ENCODE measurements around the gene SOBP.

The SOBP gene

DNA sequence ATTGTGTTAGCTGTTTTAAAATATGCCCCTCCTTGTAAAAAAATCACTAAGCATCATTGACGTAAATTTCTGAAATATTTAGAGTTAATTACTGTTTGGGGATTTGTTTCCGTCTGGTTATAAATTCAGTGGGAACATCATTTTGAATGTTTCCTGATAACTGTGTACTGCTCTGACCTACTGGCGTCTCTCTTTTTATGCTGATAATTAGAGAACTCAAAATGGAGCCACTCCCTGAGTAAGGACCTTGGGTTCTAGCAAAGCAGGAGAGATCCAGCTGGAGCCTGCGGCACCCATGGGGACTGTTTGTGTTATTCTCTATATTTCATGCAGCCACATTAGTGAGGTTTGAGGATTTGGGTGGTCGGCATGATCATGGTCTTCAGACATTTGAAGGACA lies 124.9 kb downstream of the SOBP start:
- no peak for DNase-seq (ENCODE audit: low read depth, low spot score)

DNA sequence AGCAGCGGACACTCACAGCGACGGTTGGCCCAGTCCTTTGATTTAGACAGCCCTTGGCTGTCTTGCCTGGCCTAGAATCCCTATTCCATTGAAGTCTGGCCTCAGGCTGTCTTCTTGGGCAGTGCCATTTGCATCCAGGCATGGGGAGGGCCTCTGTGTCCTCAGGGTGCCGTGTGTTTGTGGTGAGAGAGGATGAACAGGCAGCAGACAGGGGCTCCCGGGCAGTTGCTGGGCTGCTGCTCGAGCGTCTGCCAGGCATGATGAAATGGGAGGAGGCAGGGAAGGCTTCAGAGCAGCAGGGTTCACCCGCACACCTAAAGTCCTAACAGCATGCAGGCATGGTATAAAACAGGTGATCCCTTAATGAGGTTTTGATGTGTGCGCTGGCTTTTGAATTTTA lies 126.9 kb downstream of the SOBP start:
- no peak for DNase-seq (ENCODE audit: low read depth, low spot score)

DNA sequence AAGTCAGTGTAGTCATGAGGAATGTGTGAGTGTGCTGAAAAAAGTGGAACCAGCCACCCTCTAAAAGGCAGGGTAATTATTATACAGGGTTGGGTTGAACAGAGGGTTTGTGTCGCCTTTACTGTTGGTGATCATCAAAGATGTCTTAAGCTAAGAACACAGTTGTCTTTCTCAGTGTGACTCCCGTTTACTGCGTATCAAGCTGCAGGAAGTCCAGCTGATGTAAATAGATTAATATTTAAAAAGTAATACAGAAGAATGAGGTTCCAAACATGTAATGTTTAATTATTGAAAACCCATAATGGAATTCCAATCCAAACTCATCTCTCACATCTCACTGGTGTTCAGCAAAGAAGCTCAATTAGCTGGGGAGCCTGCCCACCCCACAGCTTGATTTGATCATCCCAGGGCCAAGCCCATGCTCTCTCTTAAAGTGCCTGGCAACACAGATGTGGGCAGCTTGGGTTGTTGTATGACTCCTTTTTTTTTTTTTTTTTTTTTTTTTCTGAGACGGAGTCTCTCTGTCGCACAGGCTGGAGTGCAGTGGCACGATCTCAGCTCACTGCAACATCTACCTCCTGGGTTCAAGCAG lies 127.5 kb downstream of the SOBP start:
- DNase-seq (ENCODE audit: low read depth, low spot score), result no peak

DNA sequence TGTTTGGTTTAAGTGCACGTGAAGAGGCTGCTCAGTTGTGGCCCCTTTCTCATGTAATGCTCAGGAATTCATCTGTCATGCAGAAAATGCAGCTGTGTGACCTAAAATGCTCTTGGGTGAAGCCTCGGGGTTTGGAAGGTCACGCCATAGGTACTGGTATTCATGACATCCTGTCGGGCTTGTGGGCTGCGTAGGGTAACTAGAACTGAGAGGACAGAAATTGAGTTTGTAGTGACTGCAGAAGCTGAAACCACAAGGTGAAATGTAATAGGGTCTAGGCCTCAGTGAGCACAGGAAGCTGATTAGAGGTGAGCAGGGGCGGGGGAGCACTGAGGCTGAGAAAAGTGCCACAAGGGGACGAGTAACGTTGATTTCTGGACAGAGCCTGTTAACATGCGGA lies 128.8 kb downstream of the SOBP start:
- no peak for DNase-seq (ENCODE audit: low read depth, low spot score)

DNA sequence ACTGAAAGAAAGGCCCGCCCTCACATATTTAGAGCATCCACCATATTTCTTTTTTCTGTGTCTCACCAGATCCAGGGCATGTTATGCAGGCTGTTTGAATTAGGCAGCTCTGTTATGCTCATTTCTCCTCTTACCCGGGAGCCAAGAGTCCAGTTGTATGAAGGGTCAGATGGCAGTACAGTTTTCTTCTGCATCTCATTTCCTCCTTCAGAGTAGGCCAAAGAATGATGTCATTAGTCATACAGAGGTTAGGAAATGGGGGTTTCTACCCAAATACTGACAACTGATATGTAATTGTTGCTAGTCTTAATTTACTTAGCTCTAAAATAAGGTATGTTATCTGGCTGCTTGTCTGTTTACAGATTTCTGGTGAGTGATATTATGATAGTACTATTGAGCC lies 130.8 kb downstream of the SOBP start:
- no peak for DNase-seq (ENCODE audit: low read depth, low spot score)

DNA sequence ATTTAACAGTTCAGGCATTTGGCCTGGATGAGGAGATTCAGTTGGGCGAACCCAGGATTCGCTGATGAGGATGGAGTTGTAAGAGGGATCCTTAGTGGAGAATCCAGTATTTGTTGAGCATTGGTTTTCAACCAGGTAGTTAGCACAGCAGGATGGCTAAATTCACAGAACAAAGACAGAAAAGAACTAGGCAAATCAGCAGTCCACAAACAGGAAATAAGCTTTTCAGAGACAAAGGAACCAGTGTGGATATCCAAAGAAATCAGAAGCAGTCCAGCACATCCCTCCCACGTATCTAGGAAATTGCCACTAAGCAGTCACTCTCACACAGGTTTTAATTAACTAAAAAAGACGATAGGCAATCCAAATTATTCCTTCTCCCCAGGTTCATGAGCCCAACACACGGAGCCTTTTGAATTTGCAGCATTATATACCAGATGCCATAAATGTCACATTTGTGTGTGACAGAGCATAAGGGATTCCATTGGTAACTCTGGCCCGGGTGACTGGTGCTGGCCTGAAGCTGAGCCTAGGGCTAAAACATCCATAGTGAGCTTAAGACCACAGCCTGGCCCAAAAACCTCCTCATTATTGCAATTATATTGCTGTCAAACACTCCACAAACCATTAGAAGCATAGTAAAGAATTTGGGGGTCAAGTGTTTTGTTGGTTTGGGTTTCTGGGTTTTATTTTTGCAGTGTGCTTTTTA lies 131.5 kb downstream of the SOBP start:
- DNase-seq (ENCODE audit: low read depth, low spot score), result no peak

DNA sequence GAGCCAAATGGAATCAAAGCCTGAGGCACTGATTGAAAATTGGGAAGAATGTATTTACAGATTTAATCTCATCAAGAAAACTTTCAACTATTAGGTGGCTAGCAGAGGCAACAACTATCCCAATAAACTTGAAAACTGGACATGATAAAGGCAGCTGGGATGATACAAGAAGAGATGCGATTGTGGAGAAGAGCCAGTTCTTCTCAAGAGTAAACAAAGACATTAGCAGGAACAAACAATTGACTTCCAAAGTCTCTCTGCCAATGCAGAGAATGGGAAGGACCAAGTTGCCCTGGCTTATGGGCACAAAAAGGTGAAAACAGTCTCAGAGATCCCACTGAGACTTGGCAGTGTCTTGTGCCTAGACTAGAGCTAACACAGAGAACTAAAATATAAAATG lies 132.4 kb downstream of the SOBP start:
- DNase-seq (ENCODE audit: low read depth, low spot score), result no peak

DNA sequence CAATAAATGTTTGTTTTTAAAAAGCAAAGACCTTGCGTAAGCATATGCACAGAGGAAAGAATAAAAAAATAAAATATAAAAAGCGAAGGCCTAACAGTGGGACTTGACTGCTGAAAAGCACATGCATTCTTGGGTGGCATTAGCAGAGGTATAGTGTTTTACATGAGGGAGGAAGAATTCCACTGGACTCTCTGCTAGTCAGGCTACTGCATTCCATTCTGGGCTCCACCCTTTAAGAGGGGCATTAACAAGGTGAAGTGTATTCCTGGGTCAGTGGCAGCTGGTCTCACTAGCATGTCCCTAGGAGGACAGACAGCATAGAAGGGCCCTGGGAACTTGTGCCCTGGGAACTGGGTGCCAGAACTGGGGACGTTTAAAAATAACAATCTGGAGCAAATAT lies 134.1 kb downstream of the SOBP start:
- DNase-seq (ENCODE audit: low read depth, low spot score), result no peak

DNA sequence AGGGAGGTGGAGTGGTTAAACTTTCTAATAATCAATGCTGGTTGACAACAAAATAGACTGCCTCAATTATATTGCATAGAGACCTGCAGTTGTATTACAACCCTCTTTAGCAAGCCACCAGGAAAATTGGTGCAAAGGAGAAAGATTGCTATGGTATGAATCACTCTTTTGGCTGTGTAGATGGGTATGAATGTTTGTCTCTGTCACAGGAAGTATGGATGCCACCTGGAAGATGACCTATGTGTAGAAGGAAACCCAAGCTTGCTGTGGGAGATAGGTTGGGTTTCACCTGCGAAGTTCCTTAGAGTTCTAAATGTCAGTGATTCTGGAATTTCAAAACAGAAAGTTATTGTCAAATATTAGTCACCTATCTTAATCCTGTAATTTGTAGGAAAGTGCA lies 134.6 kb downstream of the SOBP start:
- DNase-seq (ENCODE audit: low read depth, low spot score), result no peak

DNA sequence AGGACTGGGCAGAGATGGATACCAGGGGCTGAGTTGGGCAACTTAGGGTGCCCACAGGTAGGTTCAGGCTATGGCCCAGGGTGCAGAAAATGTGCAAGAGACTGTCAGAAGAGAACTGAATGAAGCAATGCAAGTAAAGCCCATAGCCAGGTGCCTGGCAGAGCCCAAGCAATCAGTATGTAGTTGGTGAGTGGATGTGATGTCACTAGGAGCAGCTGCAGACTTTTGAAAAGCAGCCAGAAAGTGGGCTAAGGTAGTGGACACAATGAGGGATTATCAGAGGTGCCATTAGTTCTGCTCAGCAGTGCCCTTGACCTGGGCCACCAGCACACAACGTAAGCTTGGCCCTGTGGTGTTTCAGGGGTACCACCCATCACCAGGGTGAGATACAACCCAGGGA lies 135.3 kb downstream of the SOBP start:
- no peak for DNase-seq (ENCODE audit: low read depth, low spot score)

DNA sequence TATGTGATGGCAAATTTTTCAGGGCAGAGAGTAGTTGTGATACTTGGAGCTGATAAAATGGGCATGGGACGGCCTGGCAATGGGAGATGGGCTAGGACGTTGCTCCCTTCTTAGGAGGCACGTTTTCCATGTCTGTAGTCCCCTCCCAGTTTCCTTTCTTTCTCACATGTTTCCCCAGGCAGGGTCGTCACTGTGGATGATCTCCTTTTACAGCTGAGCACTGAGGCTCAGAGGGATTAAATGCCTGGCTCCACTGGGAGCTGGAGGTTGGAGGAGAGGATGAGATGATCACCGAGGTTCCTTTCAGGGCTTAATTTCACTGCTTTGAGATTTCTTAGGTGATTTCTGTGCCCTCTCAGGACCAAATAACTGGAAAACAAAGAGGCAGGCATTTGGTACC lies 136.7 kb downstream of the SOBP start:
- DNase-seq (ENCODE audit: low read depth, low spot score), result no peak

DNA sequence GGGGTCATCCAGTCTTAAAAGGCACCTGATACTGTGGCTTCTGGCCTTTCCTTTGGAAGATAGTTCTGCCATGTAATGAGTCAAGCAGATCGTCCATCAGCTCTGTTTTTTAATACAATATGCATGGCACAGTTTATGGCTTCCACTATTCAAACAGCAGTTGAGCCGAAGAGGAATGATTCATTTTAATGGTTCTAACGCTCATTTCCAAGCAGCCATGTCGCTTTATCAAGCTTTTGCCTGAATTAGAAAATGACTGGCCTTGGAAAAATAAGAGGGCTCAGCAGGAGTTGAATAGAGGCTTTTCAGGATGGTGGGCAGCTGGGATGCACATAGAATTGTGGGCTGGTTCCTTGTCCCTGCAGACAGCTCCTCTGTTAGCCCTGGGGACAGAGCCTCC lies 138.1 kb downstream of the SOBP start:
- DNase-seq (ENCODE audit: low read depth, low spot score), result no peak

DNA sequence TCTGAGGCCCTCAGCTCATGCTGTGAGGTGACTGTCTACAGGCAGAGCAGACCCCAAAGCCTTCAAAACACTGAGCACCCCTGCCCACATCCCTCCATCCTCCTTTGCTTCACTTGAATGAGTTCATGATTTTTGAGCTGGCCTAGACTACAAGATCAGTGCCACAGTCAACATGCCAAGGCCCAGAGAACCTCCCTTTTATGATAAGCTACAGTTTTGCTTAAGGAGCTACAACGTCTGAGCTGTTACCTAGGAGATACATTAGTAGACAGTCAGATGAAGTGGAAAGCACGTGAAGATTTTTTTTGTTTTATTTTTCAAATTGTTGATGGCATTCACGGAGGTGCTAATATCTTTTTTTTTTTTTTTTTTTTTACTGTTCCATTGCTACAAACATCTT lies 139.0 kb downstream of the SOBP start:
- no peak for DNase-seq (ENCODE audit: low read depth, low spot score)

DNA sequence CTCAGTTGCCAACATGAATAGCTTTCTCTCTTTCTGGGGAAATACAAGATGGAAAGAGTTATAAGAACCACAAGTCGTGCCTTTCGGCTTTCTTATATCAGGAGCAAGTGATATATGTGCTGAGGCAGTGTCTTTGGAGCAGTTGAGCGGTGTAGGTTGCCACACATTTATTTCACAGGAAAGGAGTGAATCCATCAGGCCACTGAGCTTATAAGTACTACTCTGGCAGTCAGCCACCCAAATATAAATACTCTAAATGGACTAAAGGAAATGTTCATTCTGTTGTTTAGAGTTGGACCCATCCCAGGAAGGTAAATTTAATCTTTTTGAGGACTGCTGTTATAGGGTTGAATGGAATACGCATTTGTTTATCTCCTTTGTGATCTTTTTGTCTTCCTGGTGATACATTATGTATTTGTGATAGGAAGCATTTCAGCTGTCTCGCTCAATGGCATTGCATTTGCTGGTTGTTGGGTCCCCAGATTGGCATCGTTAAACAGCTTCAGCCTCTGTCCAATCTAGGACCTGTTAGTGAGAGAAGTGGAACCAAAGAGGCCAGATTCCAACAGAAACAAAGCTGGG lies 139.7 kb downstream of the SOBP start:
- no peak for DNase-seq (ENCODE audit: low read depth, low spot score)

DNA sequence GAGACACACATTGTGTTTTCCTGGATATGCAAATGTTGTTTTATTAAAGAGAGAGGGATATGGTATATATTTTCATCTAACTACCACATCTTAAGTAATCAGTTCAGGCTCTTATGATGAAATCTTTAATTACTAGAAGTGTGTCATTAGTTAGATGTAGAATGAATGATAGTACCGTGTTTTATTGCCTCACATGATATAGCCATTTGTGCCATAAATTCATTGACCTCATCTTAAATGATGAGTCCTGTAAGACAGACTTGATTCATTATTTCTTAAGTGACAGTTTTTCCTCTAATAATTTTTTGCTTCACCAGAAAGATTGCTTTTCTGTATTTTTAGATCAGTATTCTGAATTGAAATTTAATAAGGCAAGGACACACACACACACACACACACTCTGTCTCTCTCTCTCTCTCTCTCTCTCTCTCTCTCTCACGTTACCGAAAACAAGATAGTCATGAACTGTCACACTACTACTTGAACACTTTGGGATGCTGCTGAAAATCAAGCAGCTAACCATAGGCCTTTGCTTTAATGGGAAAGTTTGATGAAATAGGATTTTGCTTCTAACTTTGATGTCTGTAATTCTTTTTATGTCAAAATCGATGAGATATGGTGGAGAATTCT lies 140.5 kb downstream of the SOBP start:
- no peak for DNase-seq (ENCODE audit: low read depth, low spot score)

DNA sequence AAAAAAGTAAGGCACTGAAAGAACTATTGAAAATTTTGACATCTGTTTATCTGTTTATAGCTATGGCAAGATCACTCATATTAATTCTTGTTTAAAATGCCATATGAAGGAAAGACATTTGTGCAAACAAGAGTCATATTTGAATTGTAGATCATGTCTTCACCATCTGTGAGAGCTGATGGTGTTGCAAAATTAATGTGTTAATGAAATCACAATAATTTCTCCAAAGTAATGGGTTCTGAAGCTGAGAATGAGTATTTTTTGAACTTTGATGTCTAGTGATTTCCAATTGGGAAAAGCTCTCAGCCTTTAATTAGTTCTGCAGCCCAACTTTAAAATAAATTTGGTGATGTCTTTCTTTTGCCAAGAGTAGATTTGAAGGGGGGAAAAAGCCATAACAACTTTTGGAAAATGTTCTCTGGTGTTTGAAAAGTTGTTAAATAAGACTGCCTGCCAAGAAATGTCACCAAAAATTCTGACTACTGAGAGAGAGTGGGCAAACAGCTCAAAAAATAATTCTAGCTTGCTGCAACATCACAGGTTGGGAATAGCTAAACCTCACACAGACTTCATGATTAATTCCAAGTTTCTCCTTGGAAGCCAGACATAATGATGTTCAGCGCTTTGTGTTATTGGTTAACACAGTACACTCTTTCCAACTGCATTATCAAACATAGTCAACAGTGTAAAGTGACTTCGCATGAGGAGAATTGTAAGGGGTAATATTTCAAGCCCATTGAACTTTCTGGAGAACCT lies 142.6 kb downstream of the SOBP start:
- DNase-seq (ENCODE audit: low read depth, low spot score), result no peak

DNA sequence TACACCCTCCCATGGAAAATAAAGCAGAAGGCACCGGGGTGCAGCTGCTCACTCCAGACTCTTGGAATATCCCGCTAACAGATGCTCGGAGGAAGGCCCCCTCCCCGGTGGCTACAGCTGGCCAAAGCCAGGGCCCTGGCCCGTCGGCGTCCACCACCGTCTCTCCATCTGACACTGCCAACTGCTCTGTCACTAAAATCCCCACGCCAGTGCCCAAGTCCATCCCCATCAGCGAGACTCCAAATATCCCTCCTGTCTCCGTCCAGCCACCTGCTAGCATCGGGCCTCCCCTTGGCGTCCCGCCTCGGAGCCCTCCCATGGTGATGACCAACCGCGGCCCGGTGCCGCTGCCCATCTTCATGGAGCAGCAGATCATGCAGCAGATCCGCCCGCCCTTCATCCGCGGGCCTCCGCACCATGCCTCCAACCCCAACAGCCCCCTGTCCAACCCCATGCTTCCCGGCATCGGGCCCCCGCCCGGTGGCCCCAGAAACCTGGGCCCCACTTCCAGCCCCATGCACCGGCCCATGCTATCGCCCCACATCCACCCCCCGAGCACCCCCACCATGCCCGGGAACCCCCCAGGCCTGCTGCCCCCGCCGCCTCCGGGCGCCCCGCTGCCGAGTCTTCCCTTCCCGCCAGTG lies 143.9 kb downstream of the SOBP start:
- DNase-seq (ENCODE audit: low read depth, low spot score), result no peak

DNA sequence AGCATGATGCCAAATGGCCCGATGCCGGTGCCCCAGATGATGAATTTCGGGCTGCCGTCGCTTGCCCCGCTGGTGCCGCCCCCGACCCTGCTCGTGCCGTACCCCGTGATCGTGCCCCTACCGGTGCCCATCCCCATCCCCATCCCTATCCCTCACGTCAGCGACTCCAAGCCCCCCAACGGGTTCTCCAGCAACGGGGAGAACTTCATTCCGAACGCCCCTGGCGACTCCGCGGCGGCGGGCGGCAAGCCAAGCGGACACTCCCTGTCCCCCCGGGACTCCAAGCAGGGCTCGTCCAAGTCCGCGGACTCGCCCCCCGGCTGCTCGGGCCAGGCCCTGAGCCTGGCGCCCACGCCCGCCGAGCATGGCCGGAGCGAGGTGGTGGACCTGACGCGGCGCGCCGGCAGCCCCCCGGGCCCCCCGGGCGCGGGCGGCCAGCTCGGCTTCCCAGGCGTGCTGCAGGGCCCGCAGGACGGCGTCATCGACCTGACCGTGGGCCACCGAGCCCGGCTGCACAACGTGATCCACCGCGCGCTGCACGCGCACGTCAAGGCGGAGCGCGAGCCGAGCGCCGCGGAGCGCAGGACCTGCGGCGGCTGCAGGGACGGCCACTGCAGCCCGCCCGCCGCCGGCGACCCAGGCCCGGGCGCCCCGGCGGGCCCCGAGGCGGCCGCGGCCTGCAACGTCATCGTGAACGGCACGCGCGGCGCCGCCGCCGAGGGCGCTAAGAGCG lies 144.6 kb downstream of the SOBP start:
- DNase-seq (ENCODE audit: low read depth, low spot score), result no peak

DNA sequence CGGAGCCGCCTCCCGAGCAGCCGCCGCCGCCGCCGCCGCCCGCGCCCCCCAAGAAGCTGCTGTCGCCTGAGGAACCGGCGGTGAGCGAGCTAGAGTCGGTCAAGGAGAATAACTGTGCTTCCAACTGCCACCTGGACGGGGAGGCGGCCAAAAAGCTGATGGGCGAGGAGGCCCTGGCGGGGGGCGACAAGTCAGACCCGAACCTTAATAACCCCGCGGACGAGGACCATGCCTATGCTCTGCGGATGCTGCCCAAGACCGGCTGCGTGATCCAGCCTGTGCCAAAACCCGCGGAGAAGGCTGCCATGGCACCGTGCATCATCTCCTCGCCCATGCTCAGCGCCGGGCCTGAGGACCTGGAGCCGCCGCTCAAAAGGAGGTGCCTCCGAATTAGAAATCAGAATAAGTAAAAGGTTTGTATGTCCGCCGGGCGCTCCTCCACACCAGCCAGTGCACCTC lies 145.2 kb downstream of the SOBP start:
- no peak for DNase-seq (ENCODE audit: low read depth, low spot score)

DNA sequence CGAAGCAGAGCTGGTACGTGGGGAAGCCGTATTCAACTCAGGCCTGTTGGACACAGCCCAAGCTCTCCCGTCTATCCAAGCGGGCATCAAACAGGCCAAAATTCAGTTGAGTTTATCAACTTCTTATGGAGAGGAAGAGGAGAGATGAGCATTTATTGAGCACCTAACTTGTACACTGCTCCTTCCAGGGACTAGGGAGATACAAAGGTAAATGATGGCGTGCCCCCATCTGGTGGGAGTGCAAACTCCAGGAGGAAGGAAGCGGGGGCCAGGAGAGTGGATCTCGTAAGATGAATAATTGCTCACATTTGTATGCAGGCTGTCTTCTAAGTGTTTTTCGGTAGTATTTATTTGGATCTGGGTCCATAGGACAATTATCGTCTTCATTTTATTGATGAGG lies 146.6 kb downstream of the SOBP start:
- no peak for DNase-seq (ENCODE audit: low read depth, low spot score)

Data from activated CD4-positive, CD25-positive, alpha-beta regulatory T cell treated with anti-CD3 and anti-CD28 coated beads, Interleukin-2, amount 50 U/mL, for 16 hours (primary cell).